A673 (cell line): ENCODE data around the gene SLC9A5.

Source experiments
- CTCF ChIP-seq: fragments of 300-800, 200-600 bp; sonication (generic); conservative IDR thresholded peaks from 2 replicates; pipeline ENCODE4 v1.5.1; 2017; ENCODE audit warnings: low read depth, mild to moderate bottlenecking, antibody characterized with exemption, low read length, moderate library complexity, mixed read lengths
- EZH2 ChIP-seq: fragments of 200-600 bp; sonication (generic); IDR thresholded peaks from 2 replicates; pipeline ENCODE4 v1.6.1; 2017; ENCODE audit warnings: borderline replicate concordance, low read depth, mild to moderate bottlenecking, mixed read lengths, antibody characterized with exemption, low read length; ENCODE audit not compliant: poor library complexity, severe bottlenecking

- no peak for TF ChIP-seq CTCF
- no peak for TF ChIP-seq EZH2
Observed at GRCh38 chr16:67298277-67298676, 49.5 kb downstream of the SLC9A5 start.
